HFF-Myc (cell line): Measurements from ENCODE around the gene TENT4A.

Experiments used
- DNase-seq: peaks from one replicate; pipeline ENCODE4 v3.0.0-alpha.2; 2011; ENCODE audit warnings: low read depth; ENCODE audit errors: extremely low read depth
- H3K4me3 ChIP-seq: replicated peaks from 2 replicates; pipeline ENCODE4 v1.5.1; 2011; ENCODE audit warnings: low read depth, mild to moderate bottlenecking, control low read depth, low read length
- TF ChIP-seq, protein P1 (sequence below): IDR thresholded peaks from 2 replicates; pipeline ENCODE4 v1.5.1; 2012; ENCODE audit warnings: mild to moderate bottlenecking, low read depth, low read length, control low read depth; ENCODE audit errors: missing control alignments

TENT4A gene

DNA sequence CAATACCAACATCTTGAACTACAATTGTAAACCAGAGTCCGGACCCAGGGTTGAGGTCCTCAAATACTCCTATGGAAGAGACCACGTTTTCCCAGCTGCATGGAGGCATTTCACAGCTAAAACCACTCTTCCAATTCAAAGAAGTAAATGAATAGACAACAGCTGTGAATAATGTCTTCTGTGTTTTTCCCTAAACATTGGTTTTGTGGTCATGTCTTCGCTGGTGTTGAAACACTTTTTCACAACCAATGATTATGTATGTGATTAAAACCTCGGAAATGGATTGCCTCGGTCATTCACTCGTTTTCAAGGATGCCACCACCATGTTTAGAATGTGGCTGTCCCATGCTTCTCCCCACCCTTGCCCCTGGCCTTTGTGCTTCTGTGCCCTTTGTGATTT lies 9.4 kb upstream of the TENT4A start:
- TF ChIP-seq, protein P1, sequence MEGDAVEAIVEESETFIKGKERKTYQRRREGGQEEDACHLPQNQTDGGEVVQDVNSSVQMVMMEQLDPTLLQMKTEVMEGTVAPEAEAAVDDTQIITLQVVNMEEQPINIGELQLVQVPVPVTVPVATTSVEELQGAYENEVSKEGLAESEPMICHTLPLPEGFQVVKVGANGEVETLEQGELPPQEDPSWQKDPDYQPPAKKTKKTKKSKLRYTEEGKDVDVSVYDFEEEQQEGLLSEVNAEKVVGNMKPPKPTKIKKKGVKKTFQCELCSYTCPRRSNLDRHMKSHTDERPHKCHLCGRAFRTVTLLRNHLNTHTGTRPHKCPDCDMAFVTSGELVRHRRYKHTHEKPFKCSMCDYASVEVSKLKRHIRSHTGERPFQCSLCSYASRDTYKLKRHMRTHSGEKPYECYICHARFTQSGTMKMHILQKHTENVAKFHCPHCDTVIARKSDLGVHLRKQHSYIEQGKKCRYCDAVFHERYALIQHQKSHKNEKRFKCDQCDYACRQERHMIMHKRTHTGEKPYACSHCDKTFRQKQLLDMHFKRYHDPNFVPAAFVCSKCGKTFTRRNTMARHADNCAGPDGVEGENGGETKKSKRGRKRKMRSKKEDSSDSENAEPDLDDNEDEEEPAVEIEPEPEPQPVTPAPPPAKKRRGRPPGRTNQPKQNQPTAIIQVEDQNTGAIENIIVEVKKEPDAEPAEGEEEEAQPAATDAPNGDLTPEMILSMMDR = no peak
- H3K4me3 ChIP-seq = no peak overlapping the region
- DNase-seq = no peak

DNA sequence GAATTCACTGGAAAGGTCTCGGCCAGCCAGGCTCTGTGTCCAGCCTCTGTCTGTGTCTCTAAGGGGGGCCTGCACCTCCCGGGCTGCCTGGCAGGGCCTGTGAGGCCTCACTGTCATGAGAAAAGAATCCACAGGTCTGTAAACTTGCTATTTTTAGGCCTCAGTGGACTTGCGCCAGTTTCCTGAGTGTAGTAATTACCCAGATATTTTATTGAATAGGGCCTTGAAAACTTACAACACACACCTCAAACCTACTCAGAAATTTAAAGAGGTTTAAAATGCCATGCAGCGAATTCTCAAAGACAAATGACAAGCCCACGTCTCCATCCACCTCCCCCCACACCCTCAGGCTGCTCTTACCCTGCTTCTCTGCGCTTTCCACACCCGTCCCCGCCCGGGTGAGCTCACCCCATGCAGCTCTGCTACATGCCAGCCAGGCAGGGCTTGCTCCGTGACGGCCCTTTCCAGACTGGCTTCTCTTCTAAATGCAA lies 8.8 kb upstream of the TENT4A start:
- TF ChIP-seq, protein P1 = no peak
- H3K4me3 ChIP-seq = no peak overlapping the region
- DNase-seq = no peak

DNA sequence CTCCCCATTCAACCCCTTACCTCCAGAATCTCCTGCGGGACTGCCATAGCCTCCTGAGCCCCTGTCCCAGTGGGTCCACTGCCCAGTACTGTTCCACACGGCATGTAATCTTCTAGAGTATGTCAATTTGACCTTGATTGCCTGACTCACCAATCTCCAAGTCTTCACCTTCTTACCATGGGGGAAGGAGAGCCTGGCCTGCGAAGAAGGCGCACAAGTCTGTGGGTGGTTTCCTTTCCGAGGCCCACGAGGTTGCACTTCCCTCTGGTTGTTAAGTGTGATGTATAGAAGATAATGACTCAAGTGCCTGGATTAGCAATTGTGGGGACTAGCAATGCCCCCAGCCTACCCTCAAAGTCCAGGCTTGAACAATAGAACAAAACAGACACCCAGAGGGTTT lies 8.1 kb upstream of the TENT4A start:
- no peak for DNase-seq

DNA sequence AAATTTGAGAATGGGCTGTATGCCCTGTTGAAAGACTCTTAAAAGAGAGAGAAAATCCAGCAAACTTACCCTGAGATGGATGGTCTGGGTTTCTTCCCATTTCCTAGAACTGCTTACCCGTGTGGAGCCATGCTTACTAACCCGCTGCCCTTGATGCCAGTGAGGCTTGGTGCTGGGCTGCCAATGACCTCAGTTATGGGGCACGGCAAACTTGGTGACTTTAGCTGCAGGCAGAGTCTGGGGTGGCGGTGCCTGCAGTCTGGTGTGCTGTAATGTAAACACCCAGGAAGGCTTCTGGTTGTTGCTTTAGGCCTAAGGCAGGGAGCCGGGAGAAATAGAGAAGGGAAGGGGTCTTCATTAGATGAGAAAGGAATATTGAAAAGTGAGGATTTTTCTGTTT lies 7.3 kb upstream of the TENT4A start:
- no peak overlapping the region for H3K4me3 ChIP-seq
- no peak for DNase-seq
- TF ChIP-seq, protein P1 = no peak

More for the DNA sequence above, 8.1 kb upstream of the TENT4A start:
- TF ChIP-seq, protein P1 = no peak
- H3K4me3 ChIP-seq = no peak overlapping the region

DNA sequence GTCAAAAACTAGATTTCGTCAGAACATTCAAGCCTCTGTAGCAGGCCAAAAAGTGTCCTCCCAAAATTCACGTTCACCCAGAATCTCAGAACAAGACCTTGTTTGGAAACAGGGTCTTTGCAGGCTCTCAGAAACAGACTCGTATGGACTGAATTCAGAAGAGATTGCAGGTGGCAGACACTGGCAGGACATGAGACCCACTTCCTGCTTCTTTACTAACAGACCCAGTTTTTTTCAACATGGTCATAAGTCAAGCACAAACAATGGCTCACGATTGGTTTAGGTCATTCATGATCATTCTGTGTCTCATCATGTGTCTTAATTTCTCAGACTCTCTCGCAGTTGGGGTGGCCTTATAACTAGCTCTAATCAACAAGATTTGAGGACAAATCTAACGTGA lies 5.4 kb upstream of the TENT4A start:
- TF ChIP-seq, protein P1 = no peak
- H3K4me3 ChIP-seq = no peak overlapping the region
- no peak for DNase-seq

DNA sequence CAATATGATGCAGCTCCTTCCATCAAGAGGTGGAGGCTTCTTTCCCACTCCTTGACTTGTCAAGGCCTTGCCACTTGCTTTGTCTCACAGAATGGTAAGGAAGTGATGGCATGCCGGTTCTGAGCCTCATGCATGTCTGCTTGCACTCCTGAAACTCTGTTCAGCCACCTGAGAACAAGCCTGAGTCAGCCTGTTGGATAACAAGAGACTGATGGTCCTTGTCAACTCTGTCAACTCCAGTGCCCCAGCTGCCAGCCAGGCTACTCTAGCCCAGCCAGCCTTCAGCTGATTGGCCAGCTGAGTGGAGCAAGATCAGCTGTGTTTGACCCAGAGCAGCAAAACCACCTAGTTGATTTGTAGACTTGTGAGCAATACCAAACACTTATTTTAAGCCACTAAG lies 4.4 kb upstream of the TENT4A start:
- TF ChIP-seq, protein P1 = no peak
- H3K4me3 ChIP-seq = no peak overlapping the region
- DNase-seq = no peak

DNA sequence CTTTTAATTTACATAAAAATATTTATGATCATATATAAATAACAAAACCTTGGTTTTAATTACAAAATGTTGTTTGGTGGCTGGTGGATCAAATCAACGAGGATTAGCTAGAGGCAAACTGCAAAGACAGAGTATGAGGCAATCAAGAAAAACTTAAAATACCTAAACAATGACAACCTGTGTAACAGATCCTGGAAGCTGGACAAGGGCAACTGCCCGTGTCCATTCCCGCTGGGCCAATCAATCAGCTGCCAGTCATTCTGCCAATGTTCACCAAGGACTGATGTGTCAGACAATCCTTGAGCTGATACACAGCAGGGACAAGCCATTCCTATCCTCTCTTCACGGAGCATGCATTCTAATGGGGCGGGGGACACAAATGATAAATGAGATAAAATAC lies 3.2 kb upstream of the TENT4A start:
- DNase-seq = no peak
- no peak overlapping the region for H3K4me3 ChIP-seq
- TF ChIP-seq, protein P1 = no peak
